Prostate gland (tissue), 2 donors: ENCODE measurements around the gene ASTL. TPM values are rescaled to one million over a fixed set of nuclear protein-coding genes. Genes with fewer than 3 reads are reported as not detected.

Experiments used
- DNase-seq: peaks from one replicate; pipeline ENCODE4 v3.0.0-alpha.2; 2019; ENCODE audit warnings: low spot score
- H3K27ac ChIP-seq, 2 donors: fragments of 200-600 bp; sonication (generic); 2 replicates each; pipeline ENCODE4 v1.5.1; 2017 to 2019
- H3K27me3 ChIP-seq: fragments of 200-600 bp; sonication (generic); replicated peaks from 2 replicates; pipeline ENCODE4 v1.5.1; 2019; ENCODE audit not compliant: insufficient read depth
- H3K36me3 ChIP-seq, 2 donors: fragments of 200-600 bp; sonication (generic); 1 replicate in 1 of 2; 2 replicates in 1 of 2; pipeline versions ENCODE4 v1.5.1 to v1.8.1; 2017 to 2019
- H3K4me1 ChIP-seq: fragments of 200-600 bp; sonication (generic); replicated peaks from 2 replicates; pipeline ENCODE4 v1.5.1; 2019
- H3K4me3 ChIP-seq, 2 donors: fragments of 200-600 bp; sonication (generic); 2 replicates each; pipeline ENCODE4 v1.5.1; 2017 to 2019
- H3K9me3 ChIP-seq: fragments of 200-600 bp; sonication (generic); 2 replicates; pipeline ENCODE4 v1.5.1; 2017
- POLR2A ChIP-seq: fragments of 450-650 bp; IDR thresholded peaks from one replicate; pipeline ENCODE4 v1.6.1; 2016; ENCODE audit warnings: antibody characterized with exemption, mild to moderate bottlenecking
- POLR2AphosphoS5 ChIP-seq: sonication (generic); formaldehyde crosslinking; IDR thresholded peaks from one replicate; pipeline ENCODE4 v1.6.1; 2017; ENCODE audit warnings: antibody characterized with exemption
- WGBS: methylation state at CpG from one replicate; pipeline ENCODE4 v1.1.5; 2018; 5-methylcytosine and 5-hydroxymethylcytosine counted together
- intact Hi-C: fragments of 100-400 bp; cut with DNase I; formaldehyde crosslinking; loops from one replicate; pipeline ENCODE4 v1.14.2; 2022
- total RNA-seq, 2 donors: library from RNA; depleted of rRNA; stranded (reverse); fragments of >200 nt; gene quantifications; one replicate each; pipeline ENCODE4 v1.1.0, GENCODE V29; 2016
- TF ChIP-seq, protein P1 (sequence below), 4 experiments: fragments of 200-600 bp in 2 of 4; fragments of 450-650 bp in 2 of 4; sonication (generic) in 2 of 4; IDR thresholded peaks; 1 replicate in 3 of 4; 2 replicates in 1 of 4; pipeline ENCODE4 v1.5.1; 2016 to 2019; ENCODE audit warnings: antibody characterized with exemption in 4 of 4, mild to moderate bottlenecking in 2 of 4, moderate library complexity in 2 of 4

ASTL gene
- total RNA-seq, 2 donors from 2014 or later: 0.57 TPM; not detected in 1

DNA sequence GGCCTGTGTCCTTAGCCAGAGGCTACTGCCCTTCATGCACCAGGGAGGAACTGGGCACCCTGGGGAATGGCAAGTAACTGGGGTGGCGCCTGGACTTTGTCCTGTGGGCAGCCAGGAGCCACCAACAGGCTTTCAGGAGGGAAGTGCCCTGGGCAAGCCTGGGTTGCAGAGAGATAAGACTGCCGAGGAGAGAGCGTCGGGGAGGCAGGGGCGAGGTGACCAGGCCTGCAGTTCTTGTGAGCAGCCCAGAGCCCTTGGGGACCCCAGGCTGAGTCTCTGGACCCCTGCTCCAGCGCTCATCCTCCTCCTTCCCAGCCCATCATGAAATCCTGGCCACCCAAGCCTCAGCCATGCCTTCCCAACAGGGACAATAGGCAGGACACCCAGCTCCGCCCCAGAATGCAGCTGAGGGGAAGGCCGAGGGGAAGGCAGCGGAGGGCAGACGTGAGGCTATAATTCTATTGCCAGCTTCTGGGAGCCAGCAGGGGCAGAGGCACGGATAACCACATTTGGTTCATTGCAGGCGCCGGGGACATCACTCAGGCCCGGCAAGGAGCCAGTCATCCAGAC is 47.1 kb downstream of the ASTL start:
- WGBS: 83% methylated on average over 14 of the region's 14 CpGs

DNA sequence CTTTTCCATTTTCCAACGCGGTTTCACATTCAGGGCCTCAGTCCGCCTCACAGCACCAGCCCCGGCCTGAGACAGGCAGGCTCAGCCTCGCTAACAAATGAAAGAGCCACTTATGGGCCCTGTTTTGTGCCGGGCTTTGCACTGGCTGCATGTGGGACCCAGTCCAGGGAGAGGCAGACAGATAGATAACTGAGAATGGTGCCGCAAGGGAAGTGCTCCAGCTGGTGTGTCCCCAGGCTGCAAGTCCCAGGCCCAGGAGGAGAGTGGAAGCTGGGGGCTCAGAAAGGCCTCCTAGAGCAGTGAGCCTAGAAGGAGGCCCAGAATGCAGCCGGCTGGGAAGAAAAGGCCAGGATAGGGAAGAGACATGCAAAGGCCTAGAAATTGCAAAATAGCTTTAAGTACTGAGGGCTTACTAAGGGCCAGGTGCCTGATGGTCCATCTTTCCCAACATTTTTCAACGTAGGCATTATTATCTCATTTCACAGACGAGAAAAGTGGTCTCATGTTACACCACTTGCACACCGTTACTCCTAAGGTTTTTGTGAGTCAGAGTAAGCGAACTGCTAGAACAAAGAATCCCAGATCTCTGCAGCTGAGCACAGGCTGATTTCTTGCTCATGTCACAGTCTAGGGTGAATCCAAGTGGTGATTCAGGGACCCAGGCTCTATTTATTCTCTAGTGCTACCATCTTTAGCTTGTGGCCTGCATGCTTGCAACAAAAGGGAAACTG is 47.9 kb downstream of the ASTL start:
- H3K4me3 ChIP-seq: no peak overlapping the region
- no peaks in the 10 kb centered on the region for H3K36me3 ChIP-seq
- no peak overlapping the region for H3K27ac ChIP-seq
- no peaks in the 10 kb centered on the region for H3K4me1 ChIP-seq
- DNase-seq: no peak
- TF ChIP-seq, protein P1, sequence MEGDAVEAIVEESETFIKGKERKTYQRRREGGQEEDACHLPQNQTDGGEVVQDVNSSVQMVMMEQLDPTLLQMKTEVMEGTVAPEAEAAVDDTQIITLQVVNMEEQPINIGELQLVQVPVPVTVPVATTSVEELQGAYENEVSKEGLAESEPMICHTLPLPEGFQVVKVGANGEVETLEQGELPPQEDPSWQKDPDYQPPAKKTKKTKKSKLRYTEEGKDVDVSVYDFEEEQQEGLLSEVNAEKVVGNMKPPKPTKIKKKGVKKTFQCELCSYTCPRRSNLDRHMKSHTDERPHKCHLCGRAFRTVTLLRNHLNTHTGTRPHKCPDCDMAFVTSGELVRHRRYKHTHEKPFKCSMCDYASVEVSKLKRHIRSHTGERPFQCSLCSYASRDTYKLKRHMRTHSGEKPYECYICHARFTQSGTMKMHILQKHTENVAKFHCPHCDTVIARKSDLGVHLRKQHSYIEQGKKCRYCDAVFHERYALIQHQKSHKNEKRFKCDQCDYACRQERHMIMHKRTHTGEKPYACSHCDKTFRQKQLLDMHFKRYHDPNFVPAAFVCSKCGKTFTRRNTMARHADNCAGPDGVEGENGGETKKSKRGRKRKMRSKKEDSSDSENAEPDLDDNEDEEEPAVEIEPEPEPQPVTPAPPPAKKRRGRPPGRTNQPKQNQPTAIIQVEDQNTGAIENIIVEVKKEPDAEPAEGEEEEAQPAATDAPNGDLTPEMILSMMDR (IDR thresholded peaks at IDR 0.05): no peak
- no peak for TF ChIP-seq POLR2AphosphoS5
- TF ChIP-seq POLR2A: no peak
- H3K9me3 ChIP-seq: no peaks in the 10 kb centered on the region
- 89% methylated on average over 12 of the region's 12 CpGs for WGBS
- no peaks in the 10 kb centered on the region for H3K27me3 ChIP-seq
- intact Hi-C loops: no loop called here

More for the DNA sequence above, 47.1 kb downstream of the ASTL start:
- Histone ChIP-seq H3K4me3 (no peak overlapping the region), H3K9me3 (no peaks in the 10 kb centered on the region), H3K36me3 (no peaks in the 10 kb centered on the region), H3K27ac (no peak overlapping the region), H3K27me3 (no peaks in the 10 kb centered on the region), H3K4me1 (no peaks in the 10 kb centered on the region)
- DNase-seq: no peak
- intact Hi-C loops: no loop called here
- TF ChIP-seq, protein P1 (IDR thresholded peaks at IDR 0.05): no peak
- TF ChIP-seq POLR2AphosphoS5 (no peak), POLR2A (no peak)

GRCh38 chr2:96089356-96090195 is 48.7 kb downstream of the ASTL start:
- H3K4me1 ChIP-seq: no peaks in the 10 kb centered on the region
- no peaks in the 10 kb centered on the region for H3K9me3 ChIP-seq
- 71% methylated on average over 22 of the region's 22 CpGs for WGBS

DNA sequence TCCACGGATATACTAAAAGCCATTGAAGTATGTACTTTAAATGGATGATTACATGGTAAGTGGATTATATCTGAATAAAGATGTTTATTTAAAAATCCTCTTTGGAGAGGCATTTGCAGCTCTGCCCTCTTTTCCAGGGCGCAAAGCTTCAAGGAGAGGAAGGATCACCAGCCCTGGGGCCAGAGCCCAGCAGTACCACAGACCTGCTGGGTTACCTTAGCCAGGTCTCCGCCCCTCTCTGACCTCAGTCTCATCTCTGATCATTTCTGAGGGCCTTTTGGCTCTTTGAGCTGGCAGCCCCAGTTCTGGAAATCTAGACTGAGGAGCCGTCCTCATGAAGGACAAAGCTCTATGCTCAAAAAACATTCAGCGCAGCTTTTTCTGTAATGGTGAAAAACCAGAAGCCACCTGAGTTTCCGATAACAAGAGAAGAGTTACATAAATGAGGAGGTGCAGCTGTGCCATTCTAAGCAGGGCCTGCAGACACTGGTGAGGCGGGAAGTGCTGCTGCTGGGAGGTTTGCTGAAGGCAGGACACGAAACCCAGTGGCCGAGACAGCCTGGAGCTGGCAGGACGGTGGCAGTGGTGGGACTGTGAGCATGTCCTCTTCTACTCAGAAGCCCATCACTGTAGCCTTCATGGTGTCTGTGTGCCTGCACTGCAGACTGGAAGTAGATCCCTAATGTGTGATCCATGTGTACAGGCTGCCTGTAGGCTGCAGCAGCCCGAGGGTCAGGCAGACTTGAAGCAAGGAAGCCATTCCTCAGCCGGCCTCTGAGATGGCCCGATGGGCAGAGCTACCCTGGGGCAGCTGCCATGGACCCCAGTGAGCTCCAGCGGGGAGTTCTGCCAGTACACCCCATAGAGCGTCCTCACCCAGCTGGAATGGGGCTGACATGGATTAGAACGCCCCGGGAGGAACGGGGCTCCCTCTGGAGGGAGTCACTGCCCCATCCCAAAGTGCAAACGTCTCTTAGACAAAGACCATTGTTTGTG is 49.7 kb downstream of the ASTL start:
- H3K4me1 ChIP-seq: no peaks in the 10 kb centered on the region
- no peaks in the 10 kb centered on the region for H3K36me3 ChIP-seq
- no peak for TF ChIP-seq POLR2A
- TF ChIP-seq, protein P1 (IDR thresholded peaks at IDR 0.05): no peak
- no peak for TF ChIP-seq POLR2AphosphoS5
- no peaks in the 10 kb centered on the region for H3K9me3 ChIP-seq
- H3K4me3 ChIP-seq: no peak overlapping the region
- no peak overlapping the region for H3K27ac ChIP-seq
- DNase-seq: no peak
- H3K27me3 ChIP-seq: no peaks in the 10 kb centered on the region
- intact Hi-C loops: no loop called here
- WGBS: 76% methylated on average over 17 of the region's 19 CpGs

More at GRCh38 chr2:96089356-96090195, 48.7 kb downstream of the ASTL start:
- H3K4me3 ChIP-seq: no peak overlapping the region
- H3K36me3 ChIP-seq: no peaks in the 10 kb centered on the region
- no peaks in the 10 kb centered on the region for H3K27me3 ChIP-seq
- no peak for DNase-seq
- H3K27ac ChIP-seq: no peak overlapping the region
- intact Hi-C loops: no loop called here
- TF ChIP-seq POLR2AphosphoS5 (no peak), POLR2A (no peak)
- TF ChIP-seq, protein P1 (IDR thresholded peaks at IDR 0.05): no peak
